Measurements from ENCODE around the gene WIPI1. TPM values are rescaled to one million over a fixed set of nuclear protein-coding genes. Genes with fewer than 3 reads are reported as not detected.

The WIPI1 gene
- total and polyA plus RNA-seq, 2 of the 13 experiments (the other 11 are each of a cell fraction or from before 2014, with no cell fraction given): 29.4 to 141 TPM

- TF ChIP-seq, protein P1, sequence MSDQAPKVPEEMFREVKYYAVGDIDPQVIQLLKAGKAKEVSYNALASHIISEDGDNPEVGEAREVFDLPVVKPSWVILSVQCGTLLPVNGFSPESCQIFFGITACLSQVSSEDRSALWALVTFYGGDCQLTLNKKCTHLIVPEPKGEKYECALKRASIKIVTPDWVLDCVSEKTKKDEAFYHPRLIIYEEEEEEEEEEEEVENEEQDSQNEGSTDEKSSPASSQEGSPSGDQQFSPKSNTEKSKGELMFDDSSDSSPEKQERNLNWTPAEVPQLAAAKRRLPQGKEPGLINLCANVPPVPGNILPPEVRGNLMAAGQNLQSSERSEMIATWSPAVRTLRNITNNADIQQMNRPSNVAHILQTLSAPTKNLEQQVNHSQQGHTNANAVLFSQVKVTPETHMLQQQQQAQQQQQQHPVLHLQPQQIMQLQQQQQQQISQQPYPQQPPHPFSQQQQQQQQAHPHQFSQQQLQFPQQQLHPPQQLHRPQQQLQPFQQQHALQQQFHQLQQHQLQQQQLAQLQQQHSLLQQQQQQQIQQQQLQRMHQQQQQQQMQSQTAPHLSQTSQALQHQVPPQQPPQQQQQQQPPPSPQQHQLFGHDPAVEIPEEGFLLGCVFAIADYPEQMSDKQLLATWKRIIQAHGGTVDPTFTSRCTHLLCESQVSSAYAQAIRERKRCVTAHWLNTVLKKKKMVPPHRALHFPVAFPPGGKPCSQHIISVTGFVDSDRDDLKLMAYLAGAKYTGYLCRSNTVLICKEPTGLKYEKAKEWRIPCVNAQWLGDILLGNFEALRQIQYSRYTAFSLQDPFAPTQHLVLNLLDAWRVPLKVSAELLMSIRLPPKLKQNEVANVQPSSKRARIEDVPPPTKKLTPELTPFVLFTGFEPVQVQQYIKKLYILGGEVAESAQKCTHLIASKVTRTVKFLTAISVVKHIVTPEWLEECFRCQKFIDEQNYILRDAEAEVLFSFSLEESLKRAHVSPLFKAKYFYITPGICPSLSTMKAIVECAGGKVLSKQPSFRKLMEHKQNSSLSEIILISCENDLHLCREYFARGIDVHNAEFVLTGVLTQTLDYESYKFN (CRISPR knock-in tag; conservative IDR thresholded peaks at IDR 0.05): peak; percentile 85
- no peak for TF ChIP-seq NFRKB (IDR thresholded peaks at IDR 0.05)
- TF ChIP-seq ATRX (CRISPR knock-in tag; IDR thresholded peaks at IDR 0.05; ENCODE audit: borderline replicate concordance): no peak
- TF ChIP-seq ONECUT2 (CRISPR knock-in tag; IDR thresholded peaks at IDR 0.05): no peak
- no peak for TF ChIP-seq TBX3 (IDR thresholded peaks at IDR 0.05; ENCODE audit: borderline replicate concordance)
- no peak for TF ChIP-seq MYNN (CRISPR knock-in tag; IDR thresholded peaks at IDR 0.05; ENCODE audit: low read depth)
- TF ChIP-seq ZC3H4 (CRISPR knock-in tag; IDR thresholded peaks at IDR 0.05; ENCODE audit: borderline replicate concordance): no peak
- TF ChIP-seq ZNF543 (CRISPR knock-in tag; IDR thresholded peaks at IDR 0.05): no peak
- TF ChIP-seq ZNF446 (CRISPR knock-in tag; IDR thresholded peaks at IDR 0.05): no peak
- TF ChIP-seq MEIS2 (CRISPR knock-in tag; IDR thresholded peaks at IDR 0.05): peak; percentile 87
- TF ChIP-seq ZNF619 (CRISPR knock-in tag; IDR thresholded peaks at IDR 0.05): no peak
- TF ChIP-seq ZNF281 (CRISPR knock-in tag; IDR thresholded peaks at IDR 0.05; ENCODE audit: borderline replicate concordance): no peak
- TF ChIP-seq, protein P2, sequence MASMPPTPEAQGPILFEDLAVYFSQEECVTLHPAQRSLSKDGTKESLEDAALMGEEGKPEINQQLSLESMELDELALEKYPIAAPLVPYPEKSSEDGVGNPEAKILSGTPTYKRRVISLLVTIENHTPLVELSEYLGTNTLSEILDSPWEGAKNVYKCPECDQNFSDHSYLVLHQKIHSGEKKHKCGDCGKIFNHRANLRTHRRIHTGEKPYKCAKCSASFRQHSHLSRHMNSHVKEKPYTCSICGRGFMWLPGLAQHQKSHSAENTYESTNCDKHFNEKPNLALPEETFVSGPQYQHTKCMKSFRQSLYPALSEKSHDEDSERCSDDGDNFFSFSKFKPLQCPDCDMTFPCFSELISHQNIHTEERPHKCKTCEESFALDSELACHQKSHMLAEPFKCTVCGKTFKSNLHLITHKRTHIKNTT (CRISPR knock-in tag; IDR thresholded peaks at IDR 0.05): no peak
- peak; percentile 52; the same call in 1 of the 2 replicates for TF ChIP-seq GATAD1 (CRISPR knock-in tag; IDR thresholded peaks at IDR 0.05)
- no peak for TF ChIP-seq ZNF773 (CRISPR knock-in tag; IDR thresholded peaks at IDR 0.05; ENCODE audit: borderline replicate concordance)
- no peak for TF ChIP-seq NCOA5 (CRISPR knock-in tag; IDR thresholded peaks at IDR 0.05)
- TF ChIP-seq ZNF225 (CRISPR knock-in tag; IDR thresholded peaks at IDR 0.05): no peak
- TF ChIP-seq ZBTB7A (CRISPR knock-in tag; IDR thresholded peaks at IDR 0.05): no peak
Measured at GRCh38 chr17:68437979-68438822, 19.1 kb downstream of the WIPI1 start (continued).

All from HepG2 (cell line).